Adrenal gland (tissue), 12 donors: ENCODE results near the gene RNF183. TPM values are rescaled to one million over a fixed set of nuclear protein-coding genes. Genes with fewer than 3 reads are reported as not detected.
"Not testable (repeated sequence)": the region's sequence is repeated elsewhere in the genome, so short reads cannot be mapped to it uniquely, and the experiment has no call there.

Experiments
- DNase-seq, 7 donors: peaks; one replicate each; pipeline ENCODE4 v3.0.0-alpha.2; 2019 to 2020
- H3K27ac ChIP-seq, 5 donors: fragments of 200-600 bp; sonication (generic) in 4 of 5; 1 replicate in 3 of 5; 2 replicates in 2 of 5; pipeline versions ENCODE4 v1.5.1 to v1.8.0; 2016 to 2020; ENCODE audit warnings: mild to moderate bottlenecking in 1 of 5
- H3K27me3 ChIP-seq: fragments of 200-600 bp; 2 replicates; pipeline ENCODE4 v1.8.0; 2021
- H3K36me3 ChIP-seq, 2 donors: fragments of 200-600 bp; replicated peaks in 1 of 2; 1 replicate in 1 of 2; 2 replicates in 1 of 2; pipeline versions ENCODE4 v1.5.1 to v1.8.0; 2018 to 2022
- H3K4me1 ChIP-seq, 2 donors: fragments of 200-600 bp; replicated peaks in 1 of 2; 1 replicate in 1 of 2; 2 replicates in 1 of 2; pipeline versions ENCODE4 v1.5.1 to v1.8.0; 2018 to 2021
- H3K4me3 ChIP-seq, 4 donors: fragments of 200-600 bp; sonication (generic) in 3 of 4; one replicate each; pipeline ENCODE4 v1.5.1; 2016 to 2018
- H3K9me3 ChIP-seq, 3 donors: fragments of 200-600 bp; sonication (generic) in 1 of 3; replicated peaks in 1 of 3; 1 replicate in 2 of 3; 2 replicates in 1 of 3; pipeline versions ENCODE4 v1.5.1 to v1.8.0; 2016 to 2021
- CTCF ChIP-seq, 6 experiments: fragments of 450-650 bp in 4 of 6; fragments of 200-600 bp in 2 of 6; sonication (generic) in 1 of 6; IDR thresholded peaks; 1 replicate in 5 of 6; 2 replicates in 1 of 6; pipeline versions ENCODE4 v1.5.1 to v1.8.0; 2016 to 2021; ENCODE audit warnings: antibody characterized with exemption in 6 of 6, mild to moderate bottlenecking in 2 of 6, moderate library complexity in 1 of 6
- POLR2A ChIP-seq, 2 donors: fragments of 450-650 bp; IDR thresholded peaks; one replicate each; pipeline ENCODE4 v1.6.1; 2017; ENCODE audit warnings: antibody characterized with exemption in 2 of 2, mild to moderate bottlenecking in 2 of 2, moderate library complexity in 1 of 2
- WGBS, 4 donors: extraction: QIAGEN DNeasy Blood & Tissue Kit in 2 of 4; methylation state at CpG; one replicate each; pipeline versions ENCODE4 v1.1.5 to v1.1.7; 2013 to 2017; 5-methylcytosine and 5-hydroxymethylcytosine counted together
- intact Hi-C, 2 donors: fragments of 100-400 bp; cut with DNase I; formaldehyde crosslinking; loops; one replicate each; pipeline versions ENCODE4 v1.14.1 to v1.15.0; 2022 to 2023
- polyA plus RNA-seq, 3 donors: library from polyadenylated mRNA; stranded (reverse); fragments of 200-250 nt in 2 of 3; fragments of 350-450 nt in 1 of 3; fragmentation: Illumina TruSeq in 1 of 3; extraction: RNeasy Lipid Tissue Mini Kit (QIAGEN cat#74804) in 1 of 3; gene quantifications; one replicate each; pipeline ENCODE4 v1.2.3, GENCODE V29; 2013 to 2014
- total RNA-seq, 9 donors: library from RNA; depleted of rRNA in 4 of 9; stranded (reverse); fragments of >200 nt in 4 of 9; fragments of 120-200 nt in 1 of 9; fragmentation: NEBNext Ultra II Directional in 1 of 9; extraction: Animal tissue kit (Norgen Biotek cat#: 25700) in 1 of 9; gene quantifications; one replicate each; pipeline versions ENCODE4 v1.1.0 to v1.2.4, GENCODE V29; 2013 to 2023
- donor health status: healthy with polysubstance abuse.
- donor health status: Bipolar disorder and iron deficiency.
- donor health status: DM: yes; HTN: yes; CAD: no.
- donor health status: DM: no; HTN: no; CAD: no.
- donor health status: DM: no; HTN: no; CAD: no.
- donor health status: DM: yes; HTN: yes; CAD: no.

The RNF183 gene
- total and polyA plus RNA-seq, 12 donors: 0.11 to 0.48 (median 0.26) TPM; not detected in 8

DNA sequence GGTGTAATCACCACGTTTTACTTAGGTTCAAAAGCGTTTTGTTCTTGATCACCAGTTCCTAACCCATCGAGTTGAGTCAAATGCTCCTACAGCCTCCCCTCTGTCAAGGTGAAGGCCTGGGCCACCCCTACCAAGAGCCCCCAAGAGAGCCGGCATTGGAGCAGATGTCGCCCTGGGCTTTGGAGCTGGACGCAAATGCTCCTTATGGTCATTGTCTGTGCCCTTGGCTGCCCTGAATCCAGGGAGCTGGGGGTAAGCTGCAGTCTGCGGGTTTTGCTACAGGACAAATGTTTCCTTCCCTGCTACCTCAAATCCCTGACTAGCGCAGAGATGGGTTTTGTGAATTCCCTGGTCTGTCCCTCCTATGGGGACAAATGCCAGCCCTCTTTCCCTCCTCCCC is 4.9 kb downstream of the RNF183 start:
- no peak for DNase-seq
- intact Hi-C loops: no loop called here
- H3K4me3 ChIP-seq: no peak overlapping the region
- no peak overlapping the region for H3K27ac ChIP-seq
- WGBS, 4 donors: 84 to 91% (median 88%) methylated on average over 6 to 8 of the region's 8 CpGs
- TF ChIP-seq CTCF (IDR thresholded peaks at IDR 0.05) (no peak), POLR2A (IDR thresholded peaks at IDR 0.05) (no peak)
- no peaks in the 10 kb centered on the region for H3K27me3 ChIP-seq
- peaks cover 0 to 4% of the 10 kb centered on the region in 2 donors for H3K36me3 ChIP-seq
- H3K9me3 ChIP-seq: no peaks in the 10 kb centered on the region
- H3K4me1 ChIP-seq: no peaks in the 10 kb centered on the region

- DNase-seq: no peak
- no peaks in the 10 kb centered on the region for H3K4me1 ChIP-seq
- H3K4me3 ChIP-seq: no peak overlapping the region
- no peaks in the 10 kb centered on the region for H3K9me3 ChIP-seq
- WGBS, 4 donors: 70 to 73% (median 72%) methylated on average over 9 of the region's 9 CpGs
- no peak for TF ChIP-seq CTCF (IDR thresholded peaks at IDR 0.05)
- no peak for TF ChIP-seq POLR2A (IDR thresholded peaks at IDR 0.05)
- H3K27ac ChIP-seq: no peak overlapping the region
- intact Hi-C loops: no loop called here
- H3K27me3 ChIP-seq: no peaks in the 10 kb centered on the region
- peaks cover 0 to 18% of the 10 kb centered on the region in 2 donors for H3K36me3 ChIP-seq
Observed at GRCh38 chr9:113296796-113297558, 6.2 kb downstream of the RNF183 start.

- H3K27ac ChIP-seq, H3K9me3 ChIP-seq, H3K4me1 ChIP-seq, H3K4me3 ChIP-seq, H3K27me3 ChIP-seq, DNase-seq, intact Hi-C loops: not testable (repeated sequence)
- WGBS, 4 donors: 89 to 90% (median 90%) methylated on average over 7 to 8 of the region's 8 CpGs
- H3K36me3 ChIP-seq: peaks cover 0 to 25% of the 10 kb centered on the region in 2 donors
Observed at GRCh38 chr9:113296247-113296646, 6.9 kb downstream of the RNF183 start.

DNA sequence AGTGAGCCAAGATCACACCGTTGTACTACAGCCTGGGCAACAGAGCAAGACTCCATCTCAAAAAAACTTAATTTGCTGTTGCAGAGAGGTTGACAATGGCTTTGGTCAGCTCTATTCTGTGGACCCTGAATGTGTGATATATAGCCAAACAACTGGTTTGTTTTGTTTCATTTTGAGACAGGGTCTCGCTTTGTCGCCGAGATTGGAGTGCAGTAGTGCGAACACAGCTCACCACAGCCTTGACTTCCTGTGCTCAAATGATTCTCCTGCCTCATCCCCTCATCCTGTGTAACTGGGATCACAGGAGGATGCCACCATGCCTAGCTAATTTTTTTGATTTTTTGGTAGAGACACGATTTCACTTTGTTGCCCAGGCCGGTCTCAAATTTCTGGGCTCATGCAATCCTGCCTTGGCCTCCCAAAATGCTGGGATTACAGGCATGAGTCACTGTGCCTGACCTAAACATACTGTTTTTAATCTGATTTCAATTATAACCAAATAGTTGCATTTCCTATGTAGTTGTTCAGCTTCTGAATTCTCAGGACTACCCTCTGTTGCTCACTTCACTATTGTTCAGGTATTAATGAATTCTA is 9.8 kb downstream of the RNF183 start:
- Histone ChIP-seq H3K27ac (no peak overlapping the region), H3K9me3 (no peaks in the 10 kb centered on the region), H3K4me1 (no peaks in the 10 kb centered on the region), H3K36me3 (peaks cover 0 to 52% of the 10 kb centered on the region in 2 donors), H3K27me3 (no peaks in the 10 kb centered on the region), H3K4me3 (no peak overlapping the region)
- intact Hi-C loops: no loop called here
- WGBS, 4 donors: 87 to 92% (median 90%) methylated on average over 7 of the region's 7 CpGs
- no peak for TF ChIP-seq POLR2A (IDR thresholded peaks at IDR 0.05)
- no peak for TF ChIP-seq CTCF (IDR thresholded peaks at IDR 0.05)
- DNase-seq: no peak
